Measurements from ENCODE around the gene HMGN2. TPM values are rescaled to one million over a fixed set of nuclear protein-coding genes. Genes with fewer than 3 reads are reported as not detected.

HMGN2 gene
- total and polyA plus RNA-seq, 2 of the 13 experiments (the other 11 are each of a cell fraction or from before 2014, with no cell fraction given), result 63.4 to 343 TPM

DNA sequence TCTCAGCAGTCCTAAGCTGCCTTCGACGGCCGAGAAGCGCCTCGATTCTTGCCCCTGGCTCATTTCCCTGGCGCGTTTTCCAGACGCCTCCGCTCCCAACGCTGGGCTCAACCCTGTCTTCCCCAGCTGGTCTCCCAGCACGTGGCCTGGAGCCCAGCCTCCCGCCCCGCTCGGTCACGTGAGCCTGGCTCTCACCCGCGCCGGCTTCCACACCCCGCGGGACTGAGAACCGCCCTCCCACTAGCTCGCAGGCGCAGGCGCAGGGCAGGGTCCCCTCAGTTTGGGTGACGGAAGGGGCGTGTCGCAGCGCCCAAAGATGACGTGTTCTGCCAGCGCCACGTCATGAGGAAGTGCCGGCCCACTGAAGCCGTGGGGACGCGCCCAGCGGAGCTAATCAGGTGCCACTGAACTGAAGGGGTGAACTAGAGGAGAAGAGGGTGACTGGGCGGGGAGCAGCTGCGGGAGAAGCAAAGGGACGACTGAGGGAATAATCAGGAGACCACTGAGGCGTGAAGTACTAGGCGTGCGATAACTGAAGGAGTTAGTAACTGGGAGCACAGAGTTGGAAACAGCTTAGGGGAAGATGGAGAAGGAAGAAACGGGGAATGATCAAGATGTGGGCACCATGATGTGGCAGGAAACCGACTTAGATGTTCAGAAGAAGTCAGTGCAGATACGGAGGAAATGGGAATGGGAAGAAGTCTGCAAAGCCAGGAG lies 40.1 kb upstream of the HMGN2 start, which contains the start of gene DHDDS (continued):
- TF ChIP-seq ZNF687 (CRISPR knock-in tag; IDR thresholded peaks at IDR 0.05) (peak; percentile 100), RXRB (CRISPR knock-in tag; IDR thresholded peaks at IDR 0.05; ENCODE audit: borderline replicate concordance) (peak; percentile 87; the same call in 1 of the 2 replicates), ZSCAN31 (CRISPR knock-in tag; IDR thresholded peaks at IDR 0.05; ENCODE audit: low read depth) (peak; percentile 95), ZHX2 (IDR thresholded peaks at IDR 0.05; ENCODE audit: low read depth) (peak; percentile 95; the same call in 1 of the 2 replicates), ZHX2 (CRISPR knock-in tag; IDR thresholded peaks at IDR 0.05; ENCODE audit: borderline replicate concordance) (0 out of 2 replicates have a peak, but pooled peaks have one; percentile 92), ZFYVE20 (CRISPR knock-in tag; IDR thresholded peaks at IDR 0.05; ENCODE audit: borderline replicate concordance, low read depth) (peak; percentile 85; the same call in 1 of the 2 replicates), ZNF160 (CRISPR knock-in tag; IDR thresholded peaks at IDR 0.05) (peak; percentile 75; the same call in 1 of the 2 replicates), ARID3A (IDR thresholded peaks at IDR 0.05; ENCODE audit: low read depth, low read length) (no peak), ZC3H4 (CRISPR knock-in tag; IDR thresholded peaks at IDR 0.05; ENCODE audit: borderline replicate concordance) (no peak), ZNF337 (CRISPR knock-in tag; IDR thresholded peaks at IDR 0.05; ENCODE audit: borderline replicate concordance, low read depth) (peak; percentile 95; the same call in 1 of the 2 replicates), YEATS2 (CRISPR knock-in tag; IDR thresholded peaks at IDR 0.05; ENCODE audit: borderline replicate concordance) (peak; percentile 98), ZNF446 (CRISPR knock-in tag; IDR thresholded peaks at IDR 0.05) (peak; percentile 94)
- TF ChIP-seq, protein P1, sequence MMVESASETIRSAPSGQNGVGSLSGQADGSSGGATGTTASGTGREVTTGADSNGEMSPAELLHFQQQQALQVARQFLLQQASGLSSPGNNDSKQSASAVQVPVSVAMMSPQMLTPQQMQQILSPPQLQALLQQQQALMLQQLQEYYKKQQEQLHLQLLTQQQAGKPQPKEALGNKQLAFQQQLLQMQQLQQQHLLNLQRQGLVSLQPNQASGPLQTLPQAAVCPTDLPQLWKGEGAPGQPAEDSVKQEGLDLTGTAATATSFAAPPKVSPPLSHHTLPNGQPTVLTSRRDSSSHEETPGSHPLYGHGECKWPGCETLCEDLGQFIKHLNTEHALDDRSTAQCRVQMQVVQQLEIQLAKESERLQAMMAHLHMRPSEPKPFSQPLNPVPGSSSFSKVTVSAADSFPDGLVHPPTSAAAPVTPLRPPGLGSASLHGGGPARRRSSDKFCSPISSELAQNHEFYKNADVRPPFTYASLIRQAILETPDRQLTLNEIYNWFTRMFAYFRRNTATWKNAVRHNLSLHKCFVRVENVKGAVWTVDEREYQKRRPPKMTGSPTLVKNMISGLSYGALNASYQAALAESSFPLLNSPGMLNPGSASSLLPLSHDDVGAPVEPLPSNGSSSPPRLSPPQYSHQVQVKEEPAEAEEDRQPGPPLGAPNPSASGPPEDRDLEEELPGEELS (CRISPR knock-in tag; IDR thresholded peaks at IDR 0.05), result peak; percentile 72

Measured in HepG2 (cell line).